ENCODE data around the gene PUSL1. TPM values are rescaled to one million over a fixed set of nuclear protein-coding genes. Genes with fewer than 3 reads are reported as not detected.

The PUSL1 gene
- total and polyA plus RNA-seq, 2 donors (not counting 1 experiment from before 2014, with no cell fraction given): 15.7 to 25.8 TPM

DNA sequence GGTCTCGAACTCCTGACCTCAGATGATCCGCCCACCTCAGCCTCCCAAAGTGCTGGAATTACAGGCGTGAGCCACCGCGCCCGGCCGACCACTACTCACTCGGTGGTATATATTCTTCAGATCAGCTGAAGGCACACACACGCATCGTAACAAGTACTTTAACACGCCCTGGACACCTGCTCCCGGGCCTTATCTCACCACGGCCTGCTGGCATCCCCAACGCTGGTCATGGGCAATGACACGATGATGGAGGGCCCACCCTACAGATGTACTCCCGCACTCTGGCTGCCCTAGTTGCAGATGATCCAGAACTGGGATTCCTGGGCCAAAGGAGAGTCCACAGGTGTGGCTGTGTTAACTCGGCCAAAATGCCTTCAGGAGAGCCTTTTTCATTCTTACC lies 46.3 kb upstream of the PUSL1 start:
- no peak overlapping the region for H3K27ac ChIP-seq (ENCODE audit: low read length in 2 of 2)
- ChIA-PET POLR2A (interaction anchor here (1.1 to 1.2 kb wide), 2 partner anchors 11 kb away, joined by 4 to 8 read pairs; no protein-coding TSS in a partner anchor), CTCF (interaction anchor here (0.7 to 4.5 kb wide), 2 partner anchors 140 to 155 kb away, joined by 3 to 26 read pairs; no protein-coding TSS in a partner anchor)
- Mint-ChIP-seq H3K27ac (no peak overlapping the region), H3K4me1 (peaks cover 16% of the 10 kb centered on the region), H3K9me3 (ENCODE audit: insufficient read depth) (no peaks in the 10 kb centered on the region), H3K27me3 (no peaks in the 10 kb centered on the region), H3K4me3 (no peak overlapping the region)
- no peak overlapping the region for H2AFZ ChIP-seq (ENCODE audit: insufficient read depth, low read depth, low read length, poor library complexity, severe bottlenecking)
- no peak overlapping the region for H3K4me3 ChIP-seq (ENCODE audit: control extremely low read depth in 1 of 5, extremely low read depth in 1 of 5, insufficient read depth in 1 of 5, low read depth in 2 of 5, low read length in 4 of 5)
- H4K20me1 ChIP-seq (ENCODE audit: control insufficient read depth, insufficient read depth, low read length, poor library complexity, severe bottlenecking): peaks cover 80% of the 10 kb centered on the region
- H3K4me2 ChIP-seq (replicated peaks; ENCODE audit: low read depth, low read length, poor library complexity, severe bottlenecking): no peak overlapping the region
- intact Hi-C loops (cut with micrococcal nuclease): no loop called here
- ATAC-seq (ENCODE audit: low read depth): no peak
- H3K36me3 ChIP-seq (replicated peaks in 1 of 2; ENCODE audit: control extremely low read depth in 1 of 2, control insufficient read depth in 1 of 2, extremely low read depth in 1 of 2, insufficient read depth in 2 of 2, low read length in 1 of 2): peaks cover 0 to 53% of the 10 kb centered on the region in 2 experiments
- H3K4me1 ChIP-seq (ENCODE audit: control insufficient read depth in 2 of 2, insufficient read depth in 2 of 2, low read length in 2 of 2): peaks cover 0 to 4% of the 10 kb centered on the region in 2 donors
- no peak for DNase-seq
- no peak overlapping the region for H3K9ac ChIP-seq (ENCODE audit: low read length)
- WGBS (ENCODE audit: insufficient coverage): 97% methylated on average over 17 of the region's 17 CpGs
- H3K9me3 ChIP-seq (ENCODE audit: control extremely low read depth in 1 of 3, control insufficient read depth in 2 of 3, insufficient read depth in 1 of 3, low read length in 2 of 3): no peaks in the 10 kb centered on the region
- TF ChIP-seq EZH2 (IDR thresholded peaks at IDR 0.05; ENCODE audit: borderline replicate concordance, insufficient read depth, low read depth, low read length, poor library complexity, severe bottlenecking): no peak
- TF ChIP-seq, protein P1, sequence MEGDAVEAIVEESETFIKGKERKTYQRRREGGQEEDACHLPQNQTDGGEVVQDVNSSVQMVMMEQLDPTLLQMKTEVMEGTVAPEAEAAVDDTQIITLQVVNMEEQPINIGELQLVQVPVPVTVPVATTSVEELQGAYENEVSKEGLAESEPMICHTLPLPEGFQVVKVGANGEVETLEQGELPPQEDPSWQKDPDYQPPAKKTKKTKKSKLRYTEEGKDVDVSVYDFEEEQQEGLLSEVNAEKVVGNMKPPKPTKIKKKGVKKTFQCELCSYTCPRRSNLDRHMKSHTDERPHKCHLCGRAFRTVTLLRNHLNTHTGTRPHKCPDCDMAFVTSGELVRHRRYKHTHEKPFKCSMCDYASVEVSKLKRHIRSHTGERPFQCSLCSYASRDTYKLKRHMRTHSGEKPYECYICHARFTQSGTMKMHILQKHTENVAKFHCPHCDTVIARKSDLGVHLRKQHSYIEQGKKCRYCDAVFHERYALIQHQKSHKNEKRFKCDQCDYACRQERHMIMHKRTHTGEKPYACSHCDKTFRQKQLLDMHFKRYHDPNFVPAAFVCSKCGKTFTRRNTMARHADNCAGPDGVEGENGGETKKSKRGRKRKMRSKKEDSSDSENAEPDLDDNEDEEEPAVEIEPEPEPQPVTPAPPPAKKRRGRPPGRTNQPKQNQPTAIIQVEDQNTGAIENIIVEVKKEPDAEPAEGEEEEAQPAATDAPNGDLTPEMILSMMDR (IDR thresholded peaks at IDR 0.05): no peak
- H3K79me2 ChIP-seq (ENCODE audit: control insufficient read depth, insufficient read depth, low read length): peaks cover 55% of the 10 kb centered on the region
- no peaks in the 10 kb centered on the region for H3K27me3 ChIP-seq (replicated peaks in 1 of 4; ENCODE audit: control extremely low read depth in 1 of 4, control insufficient read depth in 3 of 4, insufficient read depth in 4 of 4, low read length in 3 of 4)

DNA sequence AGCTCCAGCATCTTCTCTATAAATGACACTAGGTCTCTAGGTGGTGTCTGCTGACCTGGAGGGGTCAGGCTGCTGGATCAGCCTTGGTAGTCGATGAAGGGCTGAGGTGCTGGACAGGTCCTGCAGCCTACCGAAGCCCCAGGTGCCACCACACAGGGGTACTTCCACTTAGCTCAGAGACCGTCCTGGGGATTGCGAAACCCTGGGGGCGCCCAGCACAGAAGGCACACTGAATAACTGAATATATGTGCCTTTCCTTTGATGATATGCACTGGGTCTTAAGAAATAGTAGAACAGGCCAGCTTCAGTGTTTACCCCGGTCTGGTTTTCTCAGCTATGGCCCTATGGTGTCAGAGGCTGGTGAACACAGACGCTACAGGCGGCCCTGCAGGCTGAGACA lies 45.6 kb upstream of the PUSL1 start:
- H3K27me3 ChIP-seq (replicated peaks in 1 of 4; ENCODE audit: control extremely low read depth in 1 of 4, control insufficient read depth in 3 of 4, insufficient read depth in 4 of 4, low read length in 3 of 4): no peaks in the 10 kb centered on the region
- TF ChIP-seq, protein P1 (IDR thresholded peaks at IDR 0.05): no peak
- TF ChIP-seq EZH2 (IDR thresholded peaks at IDR 0.05; ENCODE audit: borderline replicate concordance, insufficient read depth, low read depth, low read length, poor library complexity, severe bottlenecking): no peak
- Mint-ChIP-seq H3K9me3 (ENCODE audit: insufficient read depth) (no peaks in the 10 kb centered on the region), H3K27ac (no peak overlapping the region), H3K27me3 (no peaks in the 10 kb centered on the region), H3K4me1 (peaks cover 16% of the 10 kb centered on the region), H3K4me3 (no peak overlapping the region)
- peaks cover 0 to 4% of the 10 kb centered on the region in 2 donors for H3K4me1 ChIP-seq (ENCODE audit: control insufficient read depth in 2 of 2, insufficient read depth in 2 of 2, low read length in 2 of 2)
- no peak overlapping the region for H3K9ac ChIP-seq (ENCODE audit: low read length)
- 95% methylated on average over 8 of the region's 8 CpGs for WGBS (ENCODE audit: insufficient coverage)
- no peak overlapping the region for H2AFZ ChIP-seq (ENCODE audit: insufficient read depth, low read depth, low read length, poor library complexity, severe bottlenecking)
- POLR2A ChIA-PET: no interaction called here
- peaks cover 0 to 59% of the 10 kb centered on the region in 2 experiments for H3K36me3 ChIP-seq (replicated peaks in 1 of 2; ENCODE audit: control extremely low read depth in 1 of 2, control insufficient read depth in 1 of 2, extremely low read depth in 1 of 2, insufficient read depth in 2 of 2, low read length in 1 of 2)
- H4K20me1 ChIP-seq (ENCODE audit: control insufficient read depth, insufficient read depth, low read length, poor library complexity, severe bottlenecking): peaks cover 81% of the 10 kb centered on the region
- CTCF ChIA-PET: interaction anchor here (4.5 kb wide), 1 partner anchor 141 kb away, joined by 26 read pairs; no protein-coding TSS in a partner anchor
- H3K4me2 ChIP-seq (replicated peaks; ENCODE audit: low read depth, low read length, poor library complexity, severe bottlenecking): no peak overlapping the region
- DNase-seq (no peak), ATAC-seq (ENCODE audit: low read depth) (no peak)
- peaks cover 62% of the 10 kb centered on the region for H3K79me2 ChIP-seq (ENCODE audit: control insufficient read depth, insufficient read depth, low read length)
- H3K27ac ChIP-seq (ENCODE audit: low read length in 2 of 2): no peak overlapping the region
- H3K9me3 ChIP-seq (ENCODE audit: control extremely low read depth in 1 of 3, control insufficient read depth in 2 of 3, insufficient read depth in 1 of 3, low read length in 2 of 3): no peaks in the 10 kb centered on the region
- H3K4me3 ChIP-seq (ENCODE audit: control extremely low read depth in 1 of 5, extremely low read depth in 1 of 5, insufficient read depth in 1 of 5, low read depth in 2 of 5, low read length in 4 of 5): no peak overlapping the region
- intact Hi-C loops (cut with micrococcal nuclease): no loop called here

All from B cell (primary cell).